ENCODE measurements around the gene AGO1.

The AGO1 gene

GRCh38 chr1:35915693-35916092 lies 32.7 kb downstream of the AGO1 start:
- H3K9ac ChIP-seq (ENCODE audit: low read depth, low read length), result no peak overlapping the region
- no peak overlapping the region for H3K4me3 ChIP-seq (ENCODE audit: low read depth, low read length)
- H3K27me3 ChIP-seq (ENCODE audit: control insufficient read depth, insufficient read depth, low read length), result no peaks in the 10 kb centered on the region
- no peaks in the 10 kb centered on the region; the same call in 1 of the 2 replicates for H3K4me1 ChIP-seq (ENCODE audit: control insufficient read depth, insufficient read depth, low read length)
- no peaks in the 10 kb centered on the region for H3K9me3 ChIP-seq (ENCODE audit: control insufficient read depth, insufficient read depth, low read length)
- no peak overlapping the region for H3K27ac ChIP-seq (ENCODE audit: low read depth, low read length)
- peaks cover 93% of the 10 kb centered on the region for H3K36me3 ChIP-seq (ENCODE audit: control insufficient read depth, insufficient read depth, low read length)

GRCh38 chr1:35923791-35924221 lies 40.8 kb downstream of the AGO1 start:
- H3K9me3 ChIP-seq (ENCODE audit: control insufficient read depth, insufficient read depth, low read length), result no peaks in the 10 kb centered on the region
- no peaks in the 10 kb centered on the region for H3K4me1 ChIP-seq (ENCODE audit: control insufficient read depth, insufficient read depth, low read length)
- no peak overlapping the region for H3K4me3 ChIP-seq (ENCODE audit: low read depth, low read length)
- no peak overlapping the region for H3K27ac ChIP-seq (ENCODE audit: low read depth, low read length)
- H3K36me3 ChIP-seq (ENCODE audit: control insufficient read depth, insufficient read depth, low read length), result peaks cover 66% of the 10 kb centered on the region
- no peak overlapping the region for H3K9ac ChIP-seq (ENCODE audit: low read depth, low read length)
- H3K27me3 ChIP-seq (ENCODE audit: control insufficient read depth, insufficient read depth, low read length), result no peaks in the 10 kb centered on the region

- peaks cover 4% of the 10 kb centered on the region; the same call in 1 of the 2 replicates for H3K4me1 ChIP-seq (ENCODE audit: control insufficient read depth, insufficient read depth, low read length)
- H3K27ac ChIP-seq (ENCODE audit: low read depth, low read length), result no peak overlapping the region
- no peaks in the 10 kb centered on the region for H3K9me3 ChIP-seq (ENCODE audit: control insufficient read depth, insufficient read depth, low read length)
- H3K36me3 ChIP-seq (ENCODE audit: control insufficient read depth, insufficient read depth, low read length), result peaks cover 56% of the 10 kb centered on the region
- no peak overlapping the region for H3K4me3 ChIP-seq (ENCODE audit: low read depth, low read length)
- H3K9ac ChIP-seq (ENCODE audit: low read depth, low read length), result no peak overlapping the region
- H3K27me3 ChIP-seq (ENCODE audit: control insufficient read depth, insufficient read depth, low read length), result no peaks in the 10 kb centered on the region
These were observed 41.8 kb downstream of the AGO1 start for GRCh38 chr1:35924838-35925237.

- Histone ChIP-seq H3K27me3 (ENCODE audit: control insufficient read depth, insufficient read depth, low read length) (no peaks in the 10 kb centered on the region), H3K4me1 (ENCODE audit: control insufficient read depth, insufficient read depth, low read length) (peaks cover 4% of the 10 kb centered on the region; the same call in 1 of the 2 replicates)
These were observed 42.7 kb downstream of the AGO1 start for GRCh38 chr1:35925741-35926140.

GRCh38 chr1:35927472-35927871 lies 44.5 kb downstream of the AGO1 start:
- Histone ChIP-seq H3K27me3 (ENCODE audit: control insufficient read depth, insufficient read depth, low read length) (no peaks in the 10 kb centered on the region), H3K4me3 (ENCODE audit: low read depth, low read length) (no peak overlapping the region), H3K4me1 (ENCODE audit: control insufficient read depth, insufficient read depth, low read length) (peaks cover 10% of the 10 kb centered on the region; the same call in 1 of the 2 replicates), H3K9ac (ENCODE audit: low read depth, low read length) (no peak overlapping the region), H3K36me3 (ENCODE audit: control insufficient read depth, insufficient read depth, low read length) (peaks cover 30% of the 10 kb centered on the region), H3K9me3 (ENCODE audit: control insufficient read depth, insufficient read depth, low read length) (no peaks in the 10 kb centered on the region), H3K27ac (ENCODE audit: low read depth, low read length) (no peak overlapping the region)

More at GRCh38 chr1:35925741-35926140, 42.7 kb downstream of the AGO1 start:
- no peak overlapping the region for H3K4me3 ChIP-seq (ENCODE audit: low read depth, low read length)
- H3K27ac ChIP-seq (ENCODE audit: low read depth, low read length), result no peak overlapping the region
- no peak overlapping the region for H3K9ac ChIP-seq (ENCODE audit: low read depth, low read length)
- H3K36me3 ChIP-seq (ENCODE audit: control insufficient read depth, insufficient read depth, low read length), result peaks cover 47% of the 10 kb centered on the region
- H3K9me3 ChIP-seq (ENCODE audit: control insufficient read depth, insufficient read depth, low read length), result no peaks in the 10 kb centered on the region

- Histone ChIP-seq H3K4me3 (ENCODE audit: low read depth, low read length) (peak overlapping the region; percentile 99), H3K36me3 (ENCODE audit: control insufficient read depth, insufficient read depth, low read length) (0 out of 2 replicates have a peak, but pooled peaks cover 8% of the 10 kb centered on the region), H3K27me3 (ENCODE audit: control insufficient read depth, insufficient read depth, low read length) (no peaks in the 10 kb centered on the region), H3K9ac (ENCODE audit: low read depth, low read length) (peak overlapping the region; percentile 90), H3K4me1 (ENCODE audit: control insufficient read depth, insufficient read depth, low read length) (peaks cover 16% of the 10 kb centered on the region; the same call in 1 of the 2 replicates), H3K27ac (ENCODE audit: low read depth, low read length) (peak overlapping the region; percentile 98), H3K9me3 (ENCODE audit: control insufficient read depth, insufficient read depth, low read length) (no peaks in the 10 kb centered on the region)
These were observed 47.0 kb downstream of the AGO1 start for GRCh38 chr1:35929730-35930592.

- Histone ChIP-seq H3K9me3 (ENCODE audit: control insufficient read depth, insufficient read depth, low read length) (no peaks in the 10 kb centered on the region), H3K27ac (ENCODE audit: low read depth, low read length) (peak within 1 kb of the TSS; percentile 98), H3K36me3 (ENCODE audit: control insufficient read depth, insufficient read depth, low read length) (0 out of 2 replicates have a peak, but pooled peaks cover under 1% of the 10 kb centered on the region), H3K4me3 (ENCODE audit: low read depth, low read length) (peak within 1 kb of the TSS; percentile 99), H3K9ac (ENCODE audit: low read depth, low read length) (peak within 1 kb of the TSS; percentile 90), H3K27me3 (ENCODE audit: control insufficient read depth, insufficient read depth, low read length) (no peaks in the 10 kb centered on the region), H3K4me1 (ENCODE audit: control insufficient read depth, insufficient read depth, low read length) (peaks cover 23% of the 10 kb centered on the region)
These were observed 47.8 kb downstream of the AGO1 start, which contains the start of gene AGO3 for GRCh38 chr1:35930593-35931445. TSS of gene AGO3 (plus strand) at chr1:35931105. CDS start at chr1:35931427, 322 bp downstream.

- Histone ChIP-seq H3K27me3 (ENCODE audit: control insufficient read depth, insufficient read depth, low read length) (no peaks in the 10 kb centered on the region), H3K4me3 (ENCODE audit: low read depth, low read length) (peak overlapping the region; percentile 99), H3K27ac (ENCODE audit: low read depth, low read length) (peak overlapping the region; percentile 98)
These were observed 48.6 kb downstream of the AGO1 start for GRCh38 chr1:35931446-35932157.

GRCh38 chr1:35932158-35932636 lies 49.2 kb downstream of the AGO1 start:
- Histone ChIP-seq H3K27ac (ENCODE audit: low read depth, low read length) (peak overlapping the region; percentile 98), H3K4me3 (ENCODE audit: low read depth, low read length) (peak overlapping the region; percentile 99), H3K4me1 (ENCODE audit: control insufficient read depth, insufficient read depth, low read length) (peaks cover 23% of the 10 kb centered on the region), H3K27me3 (ENCODE audit: control insufficient read depth, insufficient read depth, low read length) (no peaks in the 10 kb centered on the region), H3K9ac (ENCODE audit: low read depth, low read length) (peak overlapping the region; percentile 90), H3K9me3 (ENCODE audit: control insufficient read depth, insufficient read depth, low read length) (no peaks in the 10 kb centered on the region), H3K36me3 (ENCODE audit: control insufficient read depth, insufficient read depth, low read length) (no peaks in the 10 kb centered on the region)

More at GRCh38 chr1:35931446-35932157, 48.6 kb downstream of the AGO1 start:
- Histone ChIP-seq H3K9me3 (ENCODE audit: control insufficient read depth, insufficient read depth, low read length) (no peaks in the 10 kb centered on the region), H3K4me1 (ENCODE audit: control insufficient read depth, insufficient read depth, low read length) (peaks cover 23% of the 10 kb centered on the region), H3K9ac (ENCODE audit: low read depth, low read length) (peak overlapping the region; percentile 90), H3K36me3 (ENCODE audit: control insufficient read depth, insufficient read depth, low read length) (no peaks in the 10 kb centered on the region)

- no peaks in the 10 kb centered on the region for H3K36me3 ChIP-seq (ENCODE audit: control insufficient read depth, insufficient read depth, low read length)
- H3K9me3 ChIP-seq (ENCODE audit: control insufficient read depth, insufficient read depth, low read length), result no peaks in the 10 kb centered on the region
- no peaks in the 10 kb centered on the region for H3K27me3 ChIP-seq (ENCODE audit: control insufficient read depth, insufficient read depth, low read length)
- no peak overlapping the region for H3K9ac ChIP-seq (ENCODE audit: low read depth, low read length)
- peak overlapping the region; percentile 24; the same call in 1 of the 2 replicates for H3K4me3 ChIP-seq (ENCODE audit: low read depth, low read length)
- peaks cover 23% of the 10 kb centered on the region for H3K4me1 ChIP-seq (ENCODE audit: control insufficient read depth, insufficient read depth, low read length)
- H3K27ac ChIP-seq (ENCODE audit: low read depth, low read length), result no peak overlapping the region
These were observed 49.9 kb downstream of the AGO1 start for GRCh38 chr1:35932941-35933340.

All from HUES48 (cell line).